GM19023 (cell line): Measurements from ENCODE around the gene NT5DC1.

Source experiments
- ATAC-seq: cut with Tn5 transposase; IDR thresholded peaks from one replicate; pipeline ENCODE4 v1.9.1; 2021; ENCODE audit warnings: mild to moderate bottlenecking, moderate library complexity; ENCODE audit not compliant: unreplicated experiment

NT5DC1 gene

GRCh38 chr6:116133453-116133852, 32.8 kb downstream of the NT5DC1 start:
- ATAC-seq, result no peak

GRCh38 chr6:116136373-116136772, 35.7 kb downstream of the NT5DC1 start:
- ATAC-seq, result no peak

DNA sequence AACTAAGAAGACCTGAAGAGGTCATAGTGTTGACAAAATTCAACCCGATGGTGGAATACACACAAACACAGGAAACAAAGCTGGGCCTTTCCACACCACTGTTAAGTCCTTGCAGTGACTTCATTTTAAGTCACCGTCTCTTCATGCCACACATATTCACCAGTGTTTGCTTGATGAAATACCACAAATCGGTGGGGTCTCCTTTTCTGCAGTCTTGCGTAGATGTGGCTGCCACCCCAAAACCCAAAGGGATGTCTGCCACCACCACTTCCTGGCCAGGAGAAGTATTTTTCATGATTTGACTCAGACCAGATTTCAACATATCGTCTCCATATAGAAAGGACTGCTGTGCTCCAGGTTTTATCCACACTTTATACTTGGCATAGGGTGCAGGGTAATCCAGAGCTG, 36.3 kb downstream of the NT5DC1 start:
- ATAC-seq, result no peak

- ATAC-seq, result no peak
These were observed 39.3 kb downstream of the NT5DC1 start for GRCh38 chr6:116139917-116140316.

DNA sequence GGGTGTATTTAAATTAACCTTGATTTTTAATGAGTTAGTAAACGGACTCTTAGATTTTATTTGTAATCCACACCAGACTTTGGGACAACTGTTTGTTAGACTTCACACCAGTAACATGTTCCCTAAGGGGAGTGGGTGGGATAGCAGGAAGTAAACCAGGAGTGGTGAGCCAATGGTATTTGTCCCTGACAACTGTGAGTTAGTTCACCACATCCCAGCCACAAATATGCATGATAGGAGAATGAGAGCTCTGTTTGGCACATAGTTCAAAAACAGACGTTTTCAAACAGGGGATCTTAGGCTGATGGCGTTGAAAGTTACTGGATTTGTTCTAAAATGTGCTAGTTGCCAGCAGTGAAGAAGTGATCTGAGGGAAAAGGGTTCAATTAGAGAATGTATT, 44.0 kb downstream of the NT5DC1 start:
- no peak for ATAC-seq

DNA sequence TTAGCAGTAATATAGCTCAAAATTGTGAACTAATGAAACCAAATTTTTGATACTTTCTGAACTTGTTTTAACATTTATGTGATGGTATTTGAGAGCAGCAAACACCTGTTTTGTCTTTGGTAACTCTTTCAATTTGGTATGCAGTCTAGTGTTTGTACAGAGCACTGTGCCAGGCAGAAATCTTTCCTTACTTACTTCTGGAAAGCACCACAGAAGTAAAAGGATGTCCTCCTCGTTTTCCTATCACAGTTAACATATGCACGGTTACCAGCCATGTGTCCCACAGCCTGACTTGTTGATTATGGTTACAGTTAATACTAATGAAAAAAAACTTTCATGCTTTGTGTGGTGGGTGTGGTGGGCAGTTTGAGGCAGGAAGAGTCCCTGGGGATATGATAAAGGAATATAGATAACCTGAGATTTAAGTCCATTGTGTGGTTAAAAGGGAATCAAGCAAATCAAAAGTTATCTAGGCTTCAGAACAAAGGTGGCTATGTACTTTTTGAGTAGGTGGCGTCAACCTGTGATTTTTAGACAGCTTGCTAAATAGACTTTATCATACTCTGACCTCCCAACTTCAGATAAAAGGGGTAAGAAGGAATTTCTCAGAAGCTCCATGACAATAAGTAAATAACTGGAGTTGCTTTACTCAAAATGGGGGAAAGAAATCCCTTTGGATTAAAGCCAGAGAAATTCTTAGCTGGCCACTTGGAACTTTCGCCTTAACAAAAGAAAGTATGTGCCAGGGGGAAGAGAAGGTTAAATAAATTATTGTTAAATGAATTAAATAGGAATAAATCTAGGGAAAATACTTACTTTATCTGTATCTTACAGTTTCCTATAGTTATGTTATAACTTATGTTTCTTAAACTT, 45.4 kb downstream of the NT5DC1 start:
- no peak for ATAC-seq

DNA sequence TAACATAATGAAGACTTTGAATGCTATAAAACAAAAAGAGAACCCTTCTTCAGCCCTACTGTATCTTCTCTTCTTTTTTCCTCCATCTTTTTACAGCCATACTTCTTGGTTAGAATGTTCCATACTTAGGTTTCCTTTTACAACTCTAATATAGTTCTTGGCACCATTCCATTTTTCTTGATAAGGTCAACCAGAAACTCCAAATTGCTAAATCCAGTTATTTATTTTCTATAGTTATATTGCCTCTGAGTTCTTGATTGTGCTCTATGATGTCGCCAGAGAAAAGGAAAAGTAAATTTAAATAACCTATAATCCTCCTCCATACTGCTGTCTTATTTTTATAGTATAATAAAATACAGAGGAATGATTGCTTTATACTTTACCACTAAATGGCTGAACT, 52.0 kb downstream of the NT5DC1 start:
- ATAC-seq, result no peak

GRCh38 chr6:116154887-116155286, 54.2 kb downstream of the NT5DC1 start:
- ATAC-seq, result no peak

DNA sequence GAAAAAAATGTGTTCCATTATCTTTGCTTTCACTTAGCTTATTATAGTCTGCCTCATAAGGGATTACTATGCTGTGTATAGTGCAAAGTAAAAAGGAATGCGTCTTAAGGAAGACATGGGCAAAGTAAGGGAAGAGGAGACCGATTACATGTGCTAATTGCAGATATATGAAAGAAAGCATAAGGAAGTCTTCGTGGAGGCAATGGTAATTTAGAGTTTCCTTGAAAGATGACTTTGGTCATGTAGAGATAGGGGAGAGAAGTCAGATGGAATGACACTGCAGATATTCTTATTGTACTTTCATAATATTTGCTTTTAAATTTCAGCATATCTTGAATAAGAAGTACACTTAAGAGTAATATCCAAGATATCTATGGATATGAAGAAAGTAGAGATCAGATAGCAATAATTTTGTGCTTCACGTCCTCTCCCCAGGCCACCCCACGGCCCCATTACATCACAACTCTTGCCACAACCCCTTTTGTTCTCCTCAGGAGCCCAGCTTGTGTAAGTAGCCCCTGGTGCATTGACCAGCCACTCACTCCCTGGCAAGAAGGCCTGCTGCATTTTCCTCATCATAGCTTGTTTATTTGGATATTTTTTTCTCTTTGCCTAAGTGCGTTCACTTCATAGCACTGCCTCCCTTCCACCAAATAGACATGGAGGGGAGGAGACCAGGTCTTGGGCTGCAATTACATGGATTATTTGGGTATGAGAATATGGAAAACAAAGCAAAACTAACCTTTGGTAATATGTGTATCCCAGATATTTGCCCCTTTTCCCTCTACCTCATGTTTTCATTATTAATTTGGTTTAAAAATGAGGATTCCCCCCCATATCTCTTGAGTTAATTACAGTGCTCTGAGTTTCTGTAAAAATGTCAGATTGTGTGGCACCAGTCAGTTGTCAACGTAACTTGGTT, 56.0 kb downstream of the NT5DC1 start:
- no peak for ATAC-seq

DNA sequence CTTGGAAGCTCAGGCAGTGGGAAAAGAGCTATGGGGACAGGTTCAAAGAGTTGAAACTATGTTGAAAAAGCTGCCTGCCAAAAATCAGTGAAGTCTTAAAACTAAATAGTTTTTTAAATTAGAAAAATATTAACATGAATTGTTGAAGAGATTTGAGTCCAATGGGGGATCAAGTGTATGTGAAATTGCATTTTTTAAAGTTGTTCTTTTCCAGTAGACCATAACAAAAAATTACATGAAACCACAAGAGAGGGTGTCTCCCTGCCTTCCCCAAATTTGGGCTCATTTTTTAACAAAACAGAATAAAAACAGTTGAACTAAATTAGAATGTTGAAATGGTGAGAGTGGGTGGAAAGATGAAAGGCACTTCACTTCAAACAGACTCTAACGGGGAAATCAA, 56.7 kb downstream of the NT5DC1 start:
- ATAC-seq, result no peak

GRCh38 chr6:116158641-116159040, 58.0 kb downstream of the NT5DC1 start:
- no peak for ATAC-seq

- no peak for ATAC-seq
These were observed 59.3 kb downstream of the NT5DC1 start for GRCh38 chr6:116159782-116160524.

- ATAC-seq, result peak; percentile 55
These were observed 64.9 kb downstream of the NT5DC1 start for GRCh38 chr6:116165596-116165995.

- no peak for ATAC-seq
These were observed 65.7 kb downstream of the NT5DC1 start for GRCh38 chr6:116166369-116166768.

- ATAC-seq, result no peak
These were observed 67.5 kb downstream of the NT5DC1 start for GRCh38 chr6:116168148-116168547.

- no peak for ATAC-seq
These were observed 69.2 kb downstream of the NT5DC1 start for GRCh38 chr6:116169880-116170279.

DNA sequence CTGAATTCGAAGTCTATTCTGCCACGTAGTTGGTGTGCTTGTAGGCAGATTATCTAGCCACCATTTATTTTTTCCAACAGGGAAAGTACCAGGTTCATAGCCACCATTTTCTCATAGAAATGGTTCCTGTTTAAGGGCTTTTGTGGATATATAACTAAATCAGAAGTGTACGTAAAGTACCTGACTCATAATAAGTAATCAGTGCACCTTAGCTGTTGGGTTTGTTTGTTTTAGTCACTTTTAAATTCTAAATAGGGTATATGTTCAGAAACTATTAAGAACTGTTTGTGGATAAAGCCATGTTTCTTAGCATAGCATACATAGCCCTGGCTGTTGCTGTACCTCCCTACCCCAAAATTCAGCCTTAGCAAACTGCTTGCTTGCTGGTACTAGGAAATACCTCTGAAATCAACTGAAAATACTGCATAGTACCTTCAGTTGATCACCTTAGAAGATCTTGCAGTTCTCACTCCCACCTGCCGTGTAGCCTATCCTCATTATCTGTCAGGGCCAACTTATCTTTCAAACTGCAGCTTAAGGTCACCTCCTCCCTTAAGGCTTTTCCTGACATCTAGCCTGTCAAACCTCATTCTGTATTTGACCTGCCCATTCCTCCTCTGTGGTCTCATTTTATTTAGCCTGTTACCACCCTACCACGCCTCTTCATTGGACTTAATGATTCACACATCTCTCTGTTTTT, 69.9 kb downstream of the NT5DC1 start:
- no peak for ATAC-seq

DNA sequence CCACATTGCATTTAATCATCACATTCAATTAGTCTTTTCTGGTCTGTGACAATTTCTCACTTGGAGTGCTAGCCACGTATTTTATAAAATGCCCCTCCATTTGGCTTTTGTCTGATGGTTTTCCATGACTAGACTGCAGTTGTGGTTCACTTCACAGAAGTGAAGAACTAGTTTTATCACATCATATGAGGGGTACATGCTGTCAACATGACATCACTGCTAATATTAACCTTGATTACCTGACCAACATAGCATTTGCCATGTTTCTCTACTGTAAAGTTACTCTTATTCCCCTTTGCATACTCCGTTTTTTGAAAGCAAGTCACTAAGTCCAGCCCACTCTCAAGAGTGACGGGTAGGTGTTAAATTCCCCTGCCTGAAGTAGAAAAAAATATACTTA, 73.3 kb downstream of the NT5DC1 start:
- ATAC-seq, result no peak

DNA sequence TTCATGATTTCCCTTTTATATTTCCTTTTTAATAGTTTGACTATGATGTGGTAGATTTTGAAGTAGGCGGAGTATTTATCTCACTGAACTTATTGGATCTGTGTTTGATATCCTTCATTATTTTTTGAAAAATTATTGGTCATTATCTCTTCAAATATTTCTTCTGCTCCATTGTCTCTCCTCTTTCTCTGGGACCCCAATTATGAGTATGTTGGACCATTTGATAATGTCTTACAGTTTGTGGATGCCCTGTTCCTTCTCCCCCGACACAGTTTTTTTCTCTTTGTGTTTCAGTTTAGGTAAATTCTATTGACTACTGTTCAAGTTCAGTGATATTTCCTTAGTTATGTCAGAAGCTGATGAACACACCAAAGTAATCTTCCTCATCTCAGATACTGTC, 74.7 kb downstream of the NT5DC1 start:
- no peak for ATAC-seq

GRCh38 chr6:116176596-116176995, 75.9 kb downstream of the NT5DC1 start:
- no peak for ATAC-seq

GRCh38 chr6:116180375-116180774, 79.7 kb downstream of the NT5DC1 start:
- no peak for ATAC-seq
